Ascending aorta (tissue), 2 donors: Measurements from ENCODE around the gene BIRC7. TPM values are rescaled to one million over a fixed set of nuclear protein-coding genes. Genes with fewer than 3 reads are reported as not detected.

ENCODE experiments used
- DNase-seq, 2 donors: peaks; one replicate each; pipeline ENCODE4 v3.0.0-alpha.2; 2019; ENCODE audit warnings: low spot score in 2 of 2
- H3K27ac ChIP-seq, 2 donors: fragments of 200-600 bp; sonication (generic); one replicate each; pipeline ENCODE4 v1.5.1; 2016 to 2017; ENCODE audit warnings: mild to moderate bottlenecking in 1 of 2
- H3K27me3 ChIP-seq: fragments of 200-600 bp; sonication (generic); one replicate; pipeline ENCODE4 v1.5.1; 2017
- H3K36me3 ChIP-seq, 2 donors: fragments of 200-600 bp; sonication (generic); one replicate each; pipeline ENCODE4 v1.5.1; 2016
- H3K4me1 ChIP-seq, 2 donors: fragments of 200-600 bp; sonication (generic); one replicate each; pipeline ENCODE4 v1.5.1; 2016 to 2017; ENCODE audit warnings: mild to moderate bottlenecking in 1 of 2
- H3K4me3 ChIP-seq, 2 donors: fragments of 200-600 bp; sonication (generic); one replicate each; pipeline ENCODE4 v1.5.1; 2016 to 2017; ENCODE audit warnings: mild to moderate bottlenecking in 1 of 2
- H3K9me3 ChIP-seq, 2 donors: fragments of 200-600 bp; sonication (generic); one replicate each; pipeline ENCODE4 v1.5.1; 2016
- CTCF ChIP-seq, 3 experiments: fragments of 200-600 bp in 2 of 3; fragments of 450-650 bp in 1 of 3; sonication (generic) in 2 of 3; IDR thresholded peaks; one replicate each; pipeline ENCODE4 v1.5.1; 2016 to 2019; ENCODE audit warnings: antibody characterized with exemption in 3 of 3, mild to moderate bottlenecking in 1 of 3, moderate library complexity in 1 of 3
- intact Hi-C: fragments of 100-400 bp; cut with DNase I; formaldehyde crosslinking; loops from one replicate; pipeline ENCODE4 v1.15.1; 2023
- total RNA-seq: library from RNA; depleted of rRNA; stranded (reverse); fragments of >200 nt; gene quantifications from one replicate; pipeline ENCODE4 v1.1.0, GENCODE V29; 2016

The BIRC7 gene
- total RNA-seq, 1 donor from 2014 or later, result not detected

- no peaks in the 10 kb centered on the region for H3K9me3 ChIP-seq
- intact Hi-C loops, result loop anchor here (5.0 kb wide), 1 partner anchor 176 kb away; no protein-coding TSS in a partner anchor
- H3K4me3 ChIP-seq, result no peak overlapping the region
- H3K36me3 ChIP-seq, result no peaks in the 10 kb centered on the region
- H3K27me3 ChIP-seq, result peaks cover 3% of the 10 kb centered on the region
- H3K27ac ChIP-seq, result no peak overlapping the region
- no peaks in the 10 kb centered on the region for H3K4me1 ChIP-seq
- no peak for TF ChIP-seq CTCF (IDR thresholded peaks at IDR 0.05)
- no peak for DNase-seq
Measured at GRCh38 chr20:63233061-63233344, 2.7 kb upstream of the BIRC7 start.

GRCh38 chr20:63233924-63234323 is 1.8 kb upstream of the BIRC7 start:
- intact Hi-C loops, result loop anchor here (5.0 kb wide), 1 partner anchor 177 kb away; no protein-coding TSS in a partner anchor
- DNase-seq, result no peak
- H3K27me3 ChIP-seq, result peaks cover 3% of the 10 kb centered on the region

GRCh38 chr20:63234693-63235398 is 859 bp upstream of the BIRC7 start:
- no peak overlapping the region for H3K4me3 ChIP-seq
- H3K27ac ChIP-seq, result no peak overlapping the region
- DNase-seq, result no peak
- H3K9me3 ChIP-seq, result no peaks in the 10 kb centered on the region
- peaks cover 3% of the 10 kb centered on the region for H3K27me3 ChIP-seq
- no peaks in the 10 kb centered on the region for H3K36me3 ChIP-seq
- intact Hi-C loops, result loop anchor here (5.0 kb wide), 1 partner anchor 178 kb away; no protein-coding TSS in a partner anchor
- H3K4me1 ChIP-seq, result no peaks in the 10 kb centered on the region
- no peak for TF ChIP-seq CTCF (IDR thresholded peaks at IDR 0.05)

More at GRCh38 chr20:63233924-63234323, 1.8 kb upstream of the BIRC7 start:
- Histone ChIP-seq H3K36me3 (no peaks in the 10 kb centered on the region), H3K9me3 (no peaks in the 10 kb centered on the region), H3K4me3 (no peak overlapping the region), H3K4me1 (no peaks in the 10 kb centered on the region), H3K27ac (no peak overlapping the region)
- no peak for TF ChIP-seq CTCF (IDR thresholded peaks at IDR 0.05)

GRCh38 chr20:63236116-63236837 is 572 bp downstream of the BIRC7 start:
- Histone ChIP-seq H3K4me3 (no peak overlapping the region), H3K4me1 (no peaks in the 10 kb centered on the region), H3K36me3 (no peaks in the 10 kb centered on the region), H3K27me3 (peaks cover 3% of the 10 kb centered on the region), H3K27ac (no peak overlapping the region), H3K9me3 (no peaks in the 10 kb centered on the region)
- TF ChIP-seq CTCF (IDR thresholded peaks at IDR 0.05), result no peak
- no peak for DNase-seq
- intact Hi-C loops, result no loop called here

GRCh38 chr20:63238031-63238430 is 2.3 kb downstream of the BIRC7 start:
- H3K9me3 ChIP-seq, result no peaks in the 10 kb centered on the region
- DNase-seq, result no peak
- H3K27ac ChIP-seq, result no peak overlapping the region
- H3K36me3 ChIP-seq, result no peaks in the 10 kb centered on the region
- H3K27me3 ChIP-seq, result peaks cover 3% of the 10 kb centered on the region
- intact Hi-C loops, result no loop called here
- no peaks in the 10 kb centered on the region for H3K4me1 ChIP-seq
- no peak overlapping the region for H3K4me3 ChIP-seq
- TF ChIP-seq CTCF (IDR thresholded peaks at IDR 0.05), result no peak
